ENCODE data around the gene HOXA1.
A peak's percentile ranks its signal among the peaks of the same experiment; 100 is the strongest.
"Not testable (repeated sequence)": the region's sequence is repeated elsewhere in the genome, so short reads cannot be mapped to it uniquely, and the experiment has no call there.

The HOXA1 gene

DNA sequence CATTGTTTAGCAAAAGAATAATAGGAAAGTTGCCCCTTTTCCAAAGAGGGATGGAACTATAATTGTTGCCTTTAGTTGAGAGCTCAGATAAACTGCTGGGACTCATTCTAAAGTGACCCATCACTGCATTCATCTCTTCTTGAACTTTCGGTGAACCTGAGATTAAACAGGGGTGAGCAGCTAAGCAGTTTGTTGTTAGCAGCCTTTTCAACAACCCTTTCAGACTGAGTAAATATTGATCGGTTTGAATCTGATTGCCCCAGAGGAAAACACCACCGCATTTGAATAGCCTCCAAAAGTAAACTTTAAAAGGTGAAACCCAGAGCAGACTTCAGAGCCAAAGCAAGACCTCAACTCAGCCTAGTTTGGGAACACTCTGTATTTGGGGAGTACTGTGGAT lies 4.7 kb downstream of the HOXA1 start:
- DNase-seq, result no peak

DNA sequence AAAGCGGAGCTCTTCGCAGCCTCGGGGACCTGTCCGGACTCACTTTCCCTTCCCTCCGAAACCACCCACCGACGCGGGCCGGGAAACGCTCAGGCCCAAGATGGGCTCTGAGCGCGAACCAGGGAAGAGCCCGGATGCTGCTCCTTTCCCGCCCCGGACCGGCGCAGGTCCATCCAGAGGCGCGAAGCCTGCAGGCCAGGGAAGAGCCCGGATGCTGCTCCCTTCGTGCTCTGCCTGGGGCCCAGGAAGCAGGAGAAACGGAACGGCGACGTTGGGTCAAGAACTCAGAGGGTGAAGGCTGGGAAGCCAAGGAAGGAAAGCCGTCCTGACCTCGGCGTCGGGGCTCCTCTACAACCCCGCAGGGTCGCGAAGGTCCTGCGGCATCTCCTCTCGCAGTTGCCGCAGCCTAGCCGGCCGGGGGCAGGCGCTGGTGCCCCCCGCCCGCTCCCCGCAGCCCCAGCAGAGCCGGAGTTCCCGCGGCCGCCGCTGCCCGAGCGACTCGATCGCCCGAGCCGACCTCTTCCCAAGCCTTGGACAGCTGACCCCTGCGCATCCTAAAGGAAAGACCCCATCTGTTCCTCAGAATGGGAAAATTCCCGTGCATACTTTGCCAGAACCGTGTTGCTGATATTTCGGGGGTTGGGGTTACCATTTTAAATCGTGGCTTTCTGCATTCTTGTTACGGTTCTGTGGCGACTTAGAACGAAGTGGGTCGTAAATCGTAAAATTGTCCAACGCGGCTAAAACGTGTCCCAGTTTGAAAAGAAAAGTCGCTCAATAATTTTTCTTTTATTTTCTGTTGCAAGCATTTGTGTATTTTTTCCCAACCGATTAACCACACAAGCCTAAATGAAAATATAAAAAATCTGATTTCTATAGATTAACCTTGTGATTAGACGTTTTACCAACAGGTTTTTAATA lies 7.5 kb downstream of the HOXA1 start:
- DNase-seq, result peak; percentile 24

DNA sequence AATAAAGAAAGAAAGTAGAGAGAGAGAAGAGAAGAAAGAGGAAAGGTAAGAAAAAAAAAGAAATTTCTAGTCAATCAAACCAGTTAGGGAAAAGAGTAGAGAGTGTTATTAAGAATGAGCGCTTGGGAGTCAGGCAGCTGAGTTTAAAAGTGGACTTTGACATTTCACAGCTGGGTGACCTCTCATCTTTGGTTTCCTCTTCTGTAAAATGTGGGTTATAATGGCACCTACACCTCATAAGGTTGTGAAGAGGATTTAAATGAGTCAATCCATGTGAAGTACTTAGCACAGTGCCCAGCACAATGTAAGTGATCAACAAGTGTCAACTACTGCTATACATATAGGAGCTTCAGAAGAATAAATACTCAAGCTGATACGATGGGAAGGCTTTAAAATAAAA lies 12.2 kb downstream of the HOXA1 start:
- DNase-seq, result no peak

DNA sequence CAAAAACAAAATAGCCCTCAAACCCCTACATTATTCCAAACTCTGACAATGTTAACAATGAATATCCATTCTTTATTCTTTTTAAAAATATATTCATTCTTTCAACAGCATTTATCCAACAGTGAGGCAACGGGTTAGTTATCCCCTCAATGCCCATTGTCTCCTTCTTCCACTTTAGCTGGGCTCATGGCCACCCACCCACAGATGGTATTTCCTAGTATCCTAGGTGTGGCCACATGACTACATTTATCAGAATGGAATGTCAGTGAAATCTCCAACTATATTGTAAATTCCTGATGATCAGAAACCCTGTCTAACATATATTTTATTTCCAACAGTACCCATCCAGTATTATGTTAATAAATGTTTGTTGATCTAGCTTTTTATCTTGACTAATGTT lies 13.6 kb downstream of the HOXA1 start:
- DNase-seq, result no peak

DNA sequence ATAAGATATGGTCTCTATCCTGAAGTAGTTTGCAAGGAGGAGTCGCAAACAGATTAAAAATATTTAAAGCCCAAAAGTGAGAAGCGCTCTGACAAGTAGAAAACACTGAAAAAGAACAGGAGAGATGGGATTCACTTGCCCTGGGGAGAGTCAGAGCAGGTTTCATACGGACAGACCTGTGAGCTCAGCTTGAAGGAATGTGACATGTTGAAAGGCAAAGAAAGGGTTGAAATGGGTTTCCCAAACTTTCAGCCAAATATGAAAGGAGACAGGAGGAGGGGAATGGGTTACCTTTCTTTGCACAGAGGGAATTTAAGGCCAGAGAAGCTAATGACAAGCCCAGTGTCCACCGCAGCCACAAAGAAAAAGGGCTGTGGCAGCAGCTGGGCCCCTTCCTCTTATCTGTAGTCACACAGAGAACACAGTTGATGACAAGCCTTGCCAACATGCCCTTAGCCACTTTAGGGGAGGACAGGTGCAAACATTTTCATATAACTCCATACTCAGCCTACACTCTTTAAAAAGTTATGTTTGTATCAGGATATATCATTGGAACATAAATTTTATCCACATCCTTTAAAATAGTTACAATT lies 14.9 kb downstream of the HOXA1 start:
- DNase-seq, result no peak

DNA sequence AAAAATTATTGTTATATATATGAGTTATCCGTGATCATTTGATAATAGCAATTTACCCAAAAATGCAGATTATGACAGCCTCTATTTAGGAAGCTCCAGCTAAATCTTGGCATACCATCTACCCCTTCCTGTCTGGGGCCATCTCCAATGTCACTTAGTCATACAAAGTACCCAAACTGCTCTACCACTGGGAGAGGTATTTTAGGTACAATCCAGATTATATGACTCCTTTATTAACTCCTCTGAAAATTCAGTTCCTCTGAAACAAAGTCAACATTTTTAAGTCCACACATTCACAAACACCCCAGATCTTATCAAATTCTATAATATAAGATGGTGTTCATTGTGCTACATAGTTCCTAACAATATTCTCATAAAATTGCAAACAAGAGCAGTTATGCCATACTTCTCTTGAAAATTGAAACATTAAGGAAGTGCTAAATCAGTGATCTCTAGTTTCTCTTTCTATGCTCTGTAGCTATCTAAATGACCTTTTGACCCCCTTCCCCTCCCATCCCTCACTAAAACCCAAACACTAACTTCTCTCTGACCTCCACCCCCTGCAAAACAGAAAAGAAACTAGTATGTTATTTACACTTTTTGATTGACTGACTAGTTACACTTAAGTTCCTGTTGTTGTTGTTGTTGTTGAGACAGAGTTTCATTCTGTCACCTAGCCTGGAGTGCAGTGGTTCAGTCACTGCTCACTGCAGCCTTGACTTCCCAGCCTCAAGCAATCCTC lies 16.4 kb downstream of the HOXA1 start:
- DNase-seq, result no peak

DNA sequence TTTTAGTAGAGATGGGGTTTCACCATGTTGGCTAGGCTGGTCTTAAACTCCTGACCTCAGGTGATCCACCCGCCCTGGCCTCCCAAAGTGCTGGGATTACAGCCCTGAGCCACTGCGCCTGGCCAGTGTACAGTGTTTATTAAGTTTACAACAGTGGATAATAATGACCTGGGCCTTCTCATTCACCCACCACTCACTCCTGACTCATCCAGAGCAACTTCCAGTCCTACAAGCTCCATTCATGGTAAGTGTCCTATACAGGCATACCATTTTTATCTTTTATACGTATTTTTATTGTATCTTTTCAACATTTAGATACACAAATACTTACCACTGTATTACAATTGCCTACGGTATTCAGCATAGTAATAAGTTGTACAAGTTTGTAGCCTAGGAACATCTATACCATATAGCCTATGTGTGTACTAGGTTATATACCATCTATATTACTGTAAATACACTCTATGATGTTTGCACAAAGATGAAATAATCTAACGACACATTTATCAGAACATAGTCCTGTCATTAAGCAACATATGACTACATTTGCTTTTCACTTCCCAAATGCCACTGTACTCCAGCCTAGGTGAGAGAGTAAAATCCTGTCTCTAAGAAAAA lies 17.1 kb downstream of the HOXA1 start:
- DNase-seq, result no peak

DNA sequence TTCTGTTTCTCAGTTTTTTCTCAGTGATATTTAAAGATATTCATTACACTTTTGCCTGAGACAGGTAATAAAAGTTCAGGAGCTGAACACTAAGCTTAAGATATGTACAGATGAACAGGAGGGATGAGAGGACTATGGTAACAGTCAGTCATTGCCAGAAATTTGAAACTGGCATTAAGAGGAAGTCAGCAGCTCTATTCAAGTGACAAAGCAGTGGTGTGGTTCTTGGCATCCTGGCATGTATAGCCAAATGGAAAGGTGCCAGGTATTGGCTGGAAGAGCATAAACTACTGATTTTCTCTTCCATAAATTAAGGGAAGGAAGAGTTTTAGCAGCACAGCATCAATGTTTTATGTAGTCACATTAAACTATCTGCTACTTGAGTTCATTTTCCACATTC lies 22.7 kb downstream of the HOXA1 start:
- DNase-seq, result no peak

DNA sequence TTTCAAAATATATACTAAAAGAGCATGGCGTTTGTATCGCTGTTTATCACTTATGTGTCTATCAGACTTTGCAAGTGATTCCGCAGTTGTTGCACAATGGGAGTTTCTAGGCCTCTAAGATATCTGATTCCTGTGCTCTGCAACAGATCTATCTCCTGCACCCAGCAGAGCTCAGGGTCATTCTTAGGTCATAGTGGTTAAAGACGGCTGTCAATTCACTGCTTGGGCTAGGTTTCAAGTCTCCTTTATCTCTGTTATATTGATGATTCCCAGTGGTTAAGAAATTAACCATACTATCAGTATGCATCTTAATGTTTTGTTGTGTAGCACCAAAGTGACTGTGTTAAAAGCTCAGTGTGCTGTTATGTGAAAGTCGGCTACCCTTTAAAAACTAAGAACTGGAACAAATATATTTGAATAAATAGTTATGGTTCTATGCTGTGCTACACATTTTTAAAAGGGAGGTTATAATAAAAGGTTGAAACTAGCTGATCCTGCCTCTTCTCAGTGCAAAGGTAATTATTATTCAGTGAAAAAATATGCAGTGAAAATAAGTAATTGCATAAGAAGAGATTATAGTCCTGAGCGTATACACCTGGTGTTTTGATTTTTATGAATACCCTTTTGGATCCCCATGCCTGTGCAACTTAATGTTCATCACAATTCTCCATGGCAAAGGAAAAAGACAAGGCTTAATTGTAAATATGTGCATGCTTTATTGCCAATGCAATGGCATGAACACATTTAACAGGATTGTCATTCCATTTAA lies 24.0 kb downstream of the HOXA1 start:
- no peak for DNase-seq

DNA sequence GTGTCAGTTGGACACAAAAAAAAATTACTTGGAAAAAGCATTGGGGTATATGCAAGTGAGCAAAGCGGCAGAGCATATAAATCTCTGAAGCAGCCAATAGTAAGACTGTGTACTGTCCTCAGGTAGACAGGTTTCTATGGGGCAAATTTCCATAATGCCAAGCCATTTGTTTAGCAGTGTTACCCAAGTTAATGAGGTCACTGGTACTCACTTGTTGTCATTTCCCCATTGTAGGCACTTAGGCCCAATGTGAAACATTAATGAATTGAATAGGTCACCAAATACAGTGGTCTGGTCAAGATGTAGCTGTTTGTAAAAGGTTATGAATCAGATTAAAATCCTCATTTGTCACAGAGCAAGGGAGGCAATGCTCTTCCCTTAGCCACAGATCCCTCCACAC lies 27.5 kb downstream of the HOXA1 start:
- DNase-seq, result no peak

DNA sequence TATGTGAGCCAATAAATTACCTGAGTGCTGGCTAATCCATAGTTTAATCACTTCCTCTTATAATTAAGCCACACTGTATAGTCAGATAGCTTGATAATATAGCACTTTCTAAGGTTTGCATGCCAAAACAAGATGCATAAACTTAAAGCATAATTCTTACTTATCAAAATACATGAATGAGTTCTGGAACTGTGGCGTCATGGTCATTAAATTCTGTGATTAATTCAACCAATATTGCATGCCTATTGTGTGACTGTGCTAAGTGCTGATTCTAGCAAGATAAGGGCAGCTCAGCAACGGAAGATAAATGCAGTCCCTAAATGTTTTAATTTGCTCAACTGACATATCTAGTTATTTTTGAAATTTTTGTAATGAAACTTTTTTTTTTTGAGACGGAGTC lies 29.7 kb downstream of the HOXA1 start:
- no peak for DNase-seq

DNA sequence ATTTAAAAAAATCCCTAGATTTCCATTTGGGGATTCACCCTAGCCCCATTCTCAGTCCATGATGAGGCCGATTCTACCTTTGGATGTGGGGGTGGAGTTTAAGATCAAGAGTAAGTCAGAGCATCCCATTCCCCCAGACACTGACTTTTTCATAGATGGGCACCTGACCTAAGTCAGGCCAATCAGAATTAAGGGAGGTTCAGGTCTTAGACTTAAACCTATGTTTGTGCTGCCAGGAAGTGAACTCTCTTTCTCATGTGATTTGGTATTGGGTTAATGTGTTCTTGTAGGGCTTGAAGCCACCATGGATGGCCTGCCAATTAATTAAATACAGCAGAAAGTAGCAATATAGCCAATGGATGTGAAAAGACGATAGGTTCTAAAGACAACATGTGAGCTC lies 30.1 kb downstream of the HOXA1 start:
- DNase-seq, result no peak

DNA sequence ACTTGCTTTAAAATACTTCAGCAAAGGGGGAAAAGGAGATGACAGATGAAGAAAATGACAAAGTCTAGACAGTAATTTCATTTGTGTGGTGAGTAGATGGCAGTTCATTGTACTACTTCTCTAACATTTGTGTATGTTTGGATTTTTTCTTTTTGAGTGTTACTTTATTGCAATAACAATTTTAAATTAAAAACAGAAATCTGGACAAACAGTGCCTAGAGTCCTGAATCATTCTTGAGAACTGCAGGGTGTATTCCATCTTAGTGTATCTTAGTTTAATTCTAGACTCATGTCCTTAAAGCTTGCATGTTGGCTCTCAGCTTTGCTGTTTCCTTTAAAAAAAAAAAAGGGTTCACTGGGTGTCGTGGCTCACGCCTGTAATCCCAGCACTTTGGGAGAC lies 31.1 kb downstream of the HOXA1 start:
- DNase-seq, result no peak

DNA sequence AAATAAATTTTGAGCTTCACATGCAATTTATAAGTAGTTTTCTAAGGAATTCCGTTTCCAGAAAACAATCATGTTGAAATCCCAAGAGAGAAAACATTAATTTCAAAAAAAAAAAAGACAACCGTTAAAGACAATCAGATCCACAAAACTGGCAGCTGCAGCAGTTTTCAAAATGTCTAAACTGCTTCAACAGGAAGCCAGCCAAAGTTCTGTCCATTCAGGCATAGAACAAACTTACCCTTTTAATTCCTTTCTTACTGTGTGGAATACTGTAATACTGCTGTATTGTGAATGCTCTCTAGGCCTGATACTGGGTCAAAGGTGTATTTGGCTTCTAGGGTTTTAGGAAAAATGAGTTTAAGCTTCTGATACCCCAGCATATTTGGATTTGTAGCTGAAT lies 31.6 kb downstream of the HOXA1 start:
- DNase-seq, result peak; percentile 40

DNA sequence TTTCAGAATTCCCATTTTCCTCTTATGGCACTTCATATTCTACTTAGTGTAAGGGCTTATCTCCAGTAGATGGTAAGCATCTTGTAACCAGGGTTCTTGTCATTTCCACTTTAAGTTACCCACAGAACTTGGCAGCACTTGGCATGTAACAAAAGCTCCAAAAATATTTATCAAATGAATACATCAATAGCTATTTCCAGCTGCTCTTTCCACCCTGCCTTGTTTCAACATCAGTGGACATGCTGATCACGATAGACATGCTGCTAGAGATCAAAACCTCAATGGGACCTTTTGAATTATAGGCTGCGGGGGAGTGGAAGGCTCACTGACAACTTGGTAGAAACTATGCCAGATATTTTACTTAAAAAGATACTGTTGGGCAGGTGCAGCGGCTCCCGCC lies 32.9 kb downstream of the HOXA1 start:
- no peak for DNase-seq

DNA sequence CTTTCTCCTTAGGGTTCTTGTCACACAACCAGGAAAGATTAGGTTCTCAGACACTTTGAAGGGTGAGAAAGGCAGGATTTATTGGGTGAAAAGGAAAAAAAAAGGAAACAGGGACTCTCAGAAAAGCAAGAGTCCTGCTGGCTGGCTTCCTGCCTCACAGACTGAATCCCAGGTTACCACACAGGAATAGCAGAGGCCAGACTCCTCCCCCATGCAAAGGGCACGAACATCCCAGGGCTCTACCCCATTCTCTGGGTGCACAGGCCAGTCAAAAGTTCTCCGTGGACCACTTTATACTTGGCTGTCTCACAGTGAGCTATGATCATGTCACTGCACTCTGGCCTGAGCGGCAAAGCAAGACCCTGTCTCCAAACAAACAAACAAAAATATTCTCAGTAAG lies 42.6 kb downstream of the HOXA1 start:
- DNase-seq, result no peak

DNA sequence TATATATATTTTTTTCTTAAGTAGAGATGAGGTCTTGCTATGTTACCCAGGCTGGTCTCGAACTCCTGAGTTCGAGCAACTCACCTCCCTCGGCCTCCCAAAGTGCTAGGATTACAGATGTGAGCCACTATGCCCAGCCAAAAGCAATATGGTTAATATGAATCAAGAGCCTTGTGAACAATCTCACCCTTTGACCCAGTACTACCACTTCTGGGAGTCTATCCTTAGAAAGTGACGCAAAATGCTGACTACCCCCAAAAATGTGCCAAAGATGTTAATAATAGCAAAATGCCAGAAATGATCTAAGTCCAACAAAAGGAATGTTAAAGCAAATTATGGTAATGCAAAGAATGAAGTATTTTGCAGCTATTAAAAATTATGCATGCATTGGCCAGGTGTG lies 44.3 kb downstream of the HOXA1 start:
- no peak for DNase-seq

DNA sequence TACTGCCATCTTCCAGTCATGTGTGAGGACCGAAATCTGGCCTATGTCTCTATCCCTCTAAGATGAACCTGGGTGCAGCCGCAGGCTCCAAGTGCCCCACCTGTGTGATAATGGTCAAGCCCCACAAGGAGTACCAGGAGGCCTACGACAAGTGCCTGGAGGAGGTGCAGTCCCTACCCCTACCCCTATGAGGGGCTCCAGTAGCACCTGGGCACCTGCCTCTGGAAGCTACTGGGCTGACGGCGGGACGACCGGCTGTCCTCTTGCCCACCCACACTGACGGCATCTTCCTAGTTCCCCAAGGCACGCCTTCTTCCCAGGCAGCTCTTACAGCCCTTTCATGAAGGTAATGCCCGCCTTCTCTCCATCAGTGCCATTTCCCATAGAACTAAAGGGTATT lies 47.4 kb downstream of the HOXA1 start:
- no peak for DNase-seq

DNA sequence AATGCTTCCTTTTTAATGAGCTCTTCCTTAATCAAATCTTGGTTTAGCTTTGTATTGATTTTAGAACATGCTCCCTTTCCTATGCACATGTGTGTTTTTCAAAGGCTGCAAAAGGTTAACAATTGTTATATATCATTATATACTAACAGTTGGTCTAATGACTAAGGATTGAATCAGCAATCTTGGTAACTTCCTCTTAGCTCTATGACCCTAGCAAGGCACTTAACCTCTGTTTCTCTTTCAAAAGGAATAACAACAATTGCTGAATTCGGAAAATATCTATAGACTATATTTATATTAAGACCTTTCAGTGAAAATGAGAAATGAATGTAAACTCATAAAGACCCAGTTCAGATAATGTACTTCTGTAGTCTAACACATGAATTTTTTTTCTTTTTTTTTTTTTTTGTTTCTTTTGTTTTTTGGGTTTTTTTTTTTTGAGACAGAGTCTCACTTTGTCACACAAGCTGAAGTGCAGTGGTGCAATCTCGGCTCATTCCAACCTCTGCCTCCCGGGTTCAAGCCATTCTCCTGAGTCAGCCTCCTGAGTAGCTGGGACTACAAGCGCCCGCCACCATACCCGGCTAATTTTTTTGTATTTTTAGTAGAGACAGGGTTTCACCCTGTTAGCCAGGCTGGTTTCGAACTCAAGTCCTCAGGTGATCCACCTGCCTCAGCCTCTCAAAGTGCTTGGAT lies 48.8 kb downstream of the HOXA1 start:
- no peak for DNase-seq

DNA sequence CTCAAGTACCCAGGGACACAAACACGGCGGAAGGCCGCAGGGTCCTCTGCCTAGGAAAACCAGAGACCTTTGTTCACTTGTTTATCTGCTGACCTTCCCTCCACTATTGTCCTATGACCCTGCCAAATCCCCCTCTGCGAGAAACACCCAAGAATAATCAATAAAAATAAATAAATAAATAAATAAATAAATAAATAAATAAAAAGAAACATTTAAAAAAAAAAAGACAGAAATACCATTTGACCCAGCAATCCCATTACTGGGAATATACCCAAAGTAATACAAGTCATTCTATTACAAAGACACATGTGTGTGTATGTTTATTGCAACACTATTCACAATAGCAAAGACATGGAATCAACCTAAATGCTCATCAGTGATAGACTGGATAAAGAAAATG lies 49.8 kb downstream of the HOXA1 start:
- DNase-seq, result not testable (repeated sequence)

DNA sequence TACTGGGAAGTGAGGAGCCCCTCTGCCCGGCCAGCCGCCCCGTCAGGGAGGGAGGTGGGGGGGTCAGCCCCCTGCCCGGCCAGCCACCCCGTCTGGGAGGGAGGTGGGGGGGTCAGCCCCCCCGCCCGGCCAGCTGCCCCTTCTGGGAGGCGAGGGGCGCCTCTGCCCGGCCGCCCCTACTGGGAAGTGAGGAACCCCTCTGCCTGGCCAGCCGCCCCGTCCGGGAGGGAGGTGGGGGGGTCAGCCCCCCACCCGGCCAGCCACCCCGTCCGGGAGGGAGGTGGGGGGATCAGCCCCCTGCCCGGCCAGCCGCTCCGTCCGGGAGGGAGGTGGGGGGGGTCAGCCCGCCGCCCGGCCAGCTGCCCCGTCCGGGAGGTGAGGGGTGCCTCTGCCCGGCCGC lies 50.7 kb downstream of the HOXA1 start:
- DNase-seq, result not testable (repeated sequence)

Measured in femur (tissue), 1 donor.